Measurements from ENCODE around the gene JUNB.

The JUNB gene

GRCh38 chr19:12754465-12755196 lies 36.7 kb upstream of the JUNB start:
- no peak overlapping the region for H3K27ac ChIP-seq
- TF ChIP-seq, protein P1, sequence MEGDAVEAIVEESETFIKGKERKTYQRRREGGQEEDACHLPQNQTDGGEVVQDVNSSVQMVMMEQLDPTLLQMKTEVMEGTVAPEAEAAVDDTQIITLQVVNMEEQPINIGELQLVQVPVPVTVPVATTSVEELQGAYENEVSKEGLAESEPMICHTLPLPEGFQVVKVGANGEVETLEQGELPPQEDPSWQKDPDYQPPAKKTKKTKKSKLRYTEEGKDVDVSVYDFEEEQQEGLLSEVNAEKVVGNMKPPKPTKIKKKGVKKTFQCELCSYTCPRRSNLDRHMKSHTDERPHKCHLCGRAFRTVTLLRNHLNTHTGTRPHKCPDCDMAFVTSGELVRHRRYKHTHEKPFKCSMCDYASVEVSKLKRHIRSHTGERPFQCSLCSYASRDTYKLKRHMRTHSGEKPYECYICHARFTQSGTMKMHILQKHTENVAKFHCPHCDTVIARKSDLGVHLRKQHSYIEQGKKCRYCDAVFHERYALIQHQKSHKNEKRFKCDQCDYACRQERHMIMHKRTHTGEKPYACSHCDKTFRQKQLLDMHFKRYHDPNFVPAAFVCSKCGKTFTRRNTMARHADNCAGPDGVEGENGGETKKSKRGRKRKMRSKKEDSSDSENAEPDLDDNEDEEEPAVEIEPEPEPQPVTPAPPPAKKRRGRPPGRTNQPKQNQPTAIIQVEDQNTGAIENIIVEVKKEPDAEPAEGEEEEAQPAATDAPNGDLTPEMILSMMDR (IDR thresholded peaks at IDR 0.05): no peak
- no peak for TF ChIP-seq ZFX (IDR thresholded peaks at IDR 0.05; ENCODE audit: borderline replicate concordance)

GRCh38 chr19:12756150-12756883 lies 35.0 kb upstream of the JUNB start:
- TF ChIP-seq, protein P1 (IDR thresholded peaks at IDR 0.05): no peak
- no peak for TF ChIP-seq ZFX (IDR thresholded peaks at IDR 0.05; ENCODE audit: borderline replicate concordance)
- no peak overlapping the region for H3K27ac ChIP-seq

GRCh38 chr19:12757544-12758274 lies 33.6 kb upstream of the JUNB start:
- H3K27ac ChIP-seq: no peak overlapping the region; the same call in 1 of the 2 replicates
- TF ChIP-seq, protein P1 (IDR thresholded peaks at IDR 0.05): peak; percentile 98
- TF ChIP-seq ZFX (IDR thresholded peaks at IDR 0.05; ENCODE audit: borderline replicate concordance): no peak

DNA sequence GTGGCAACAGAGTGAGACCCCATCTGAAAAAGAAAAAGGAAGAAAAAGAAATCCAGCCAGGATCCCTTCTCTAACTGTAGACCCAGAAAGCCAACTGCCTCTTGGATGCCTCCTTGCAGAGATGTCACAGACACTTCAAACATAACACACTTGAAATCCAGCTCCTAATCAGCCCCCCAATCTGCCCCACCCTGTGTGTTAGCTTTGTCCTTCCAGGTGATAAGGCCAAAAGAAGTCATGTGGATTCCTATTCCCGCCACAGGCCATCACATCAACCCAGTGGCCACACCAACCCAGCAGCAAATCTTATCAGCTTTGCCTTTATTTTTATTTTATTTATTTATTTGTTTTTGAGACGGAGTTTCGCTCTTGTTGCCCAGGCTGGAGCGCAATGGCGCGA lies 31.6 kb upstream of the JUNB start:
- H3K27ac ChIP-seq: peak overlapping the region; percentile 23; the same call in 1 of the 2 replicates
- no peak for TF ChIP-seq ZFX (IDR thresholded peaks at IDR 0.05; ENCODE audit: borderline replicate concordance)

DNA sequence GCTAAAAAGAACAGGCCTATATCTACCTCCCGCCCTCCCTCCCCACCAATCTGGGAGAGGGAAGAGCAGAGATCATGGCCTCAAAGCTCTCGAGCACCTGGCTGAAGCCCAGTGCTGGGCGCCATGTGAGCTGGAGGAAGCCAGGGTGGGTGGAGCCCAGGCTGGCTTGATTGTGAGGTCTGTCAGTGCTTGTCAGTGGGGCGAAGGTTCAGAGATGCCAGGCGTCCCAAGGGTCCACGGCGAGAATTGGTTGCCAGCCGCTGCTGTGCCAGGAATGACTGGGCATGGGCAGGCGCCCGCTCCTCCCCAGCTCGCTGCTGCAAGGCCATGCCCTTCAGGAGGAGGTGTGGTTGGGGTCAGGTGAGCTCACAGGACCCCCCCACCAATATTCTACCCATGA lies 28.2 kb upstream of the JUNB start:
- no peak overlapping the region for H3K27ac ChIP-seq
- TF ChIP-seq, protein P1 (IDR thresholded peaks at IDR 0.05): no peak
- TF ChIP-seq ZFX (IDR thresholded peaks at IDR 0.05; ENCODE audit: borderline replicate concordance): no peak

- TF ChIP-seq, protein P1 (IDR thresholded peaks at IDR 0.05): no peak
- no peak for TF ChIP-seq ZFX (IDR thresholded peaks at IDR 0.05; ENCODE audit: borderline replicate concordance)
- H3K27ac ChIP-seq: no peak overlapping the region
These were observed 26.6 kb upstream of the JUNB start for GRCh38 chr19:12764698-12765097.

DNA sequence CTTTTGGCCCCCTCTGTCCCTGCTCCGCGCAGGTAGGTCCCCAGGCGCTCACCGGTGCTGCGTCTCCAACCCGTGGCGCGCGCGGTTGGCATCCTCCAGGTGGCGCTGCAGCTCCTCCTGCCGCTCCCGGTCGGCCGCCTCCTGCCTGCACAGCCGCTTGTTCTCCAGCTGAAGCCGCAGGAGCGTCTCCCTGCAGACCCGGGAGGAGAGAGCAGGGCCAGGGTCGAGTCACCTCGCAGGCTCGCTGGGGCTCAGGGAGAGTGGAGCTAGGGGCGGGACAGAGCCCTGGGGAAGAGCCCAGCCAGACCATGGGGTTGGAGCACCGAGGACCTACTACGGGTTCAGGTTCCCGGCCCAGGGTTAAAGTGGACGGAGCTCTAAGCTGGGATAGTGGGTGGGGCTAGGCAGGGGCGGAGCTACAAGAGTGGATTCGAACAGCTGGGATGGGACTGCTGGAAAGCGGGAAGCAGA lies 25.2 kb upstream of the JUNB start:
- peak overlapping the region; percentile 60 for H3K27ac ChIP-seq
- no peak for TF ChIP-seq ZFX (IDR thresholded peaks at IDR 0.05; ENCODE audit: borderline replicate concordance)
- TF ChIP-seq, protein P1 (IDR thresholded peaks at IDR 0.05): peak; percentile 98
